HEK293 (cell line): Measurements from ENCODE around the gene NCDN.
A peak's percentile ranks its signal among the peaks of the same experiment; 100 is the strongest.

Experiments used
- CTCF ChIA-PET: fragments of 350-600 bp; formaldehyde crosslinking; extraction: SDS; loops from one replicate; lab custom pipeline; 2021; ENCODE audit warnings: antibody characterized with exemption; lab: Yijun Ruan, JAX
- POLR2A ChIA-PET: fragments of 300-600 bp; formaldehyde crosslinking; extraction: SDS; loops from one replicate; lab custom pipeline; 2020; ENCODE audit warnings: antibody characterized with exemption, inconsistent platforms; lab: Yijun Ruan, JAX
- H3K27ac ChIP-seq: fragments of 200-500 bp; sonication (Bioruptor generic); 2 replicates; pipeline ENCODE4 v1.5.1; 2014; ENCODE audit warnings: low read depth, low read length, control low read depth, inconsistent platforms; ENCODE audit errors: extremely low read depth
- H3K36me3 ChIP-seq, 2 experiments: fragments of 200-500 bp in 1 of 2; sonication (Bioruptor generic) in 1 of 2; 1 replicate in 1 of 2; 2 replicates in 1 of 2; pipeline ENCODE4 v1.5.1; 2014 to 2017; ENCODE audit warnings: inconsistent platforms in 2 of 2, low read length in 2 of 2; ENCODE audit not compliant: control insufficient read depth in 2 of 2, insufficient read depth in 1 of 2
- H3K4me1 ChIP-seq: fragments of 200-500 bp; sonication (Bioruptor generic); 2 replicates; pipeline ENCODE4 v1.5.1; 2014; ENCODE audit warnings: mild to moderate bottlenecking, low read length, inconsistent platforms; ENCODE audit not compliant: control insufficient read depth, insufficient read depth
- H3K4me3 ChIP-seq: 2 replicates; pipeline ENCODE4 v1.5.1; 2011; ENCODE audit warnings: low read depth, mild to moderate bottlenecking, control low read depth, low read length, moderate library complexity
- H3K9me3 ChIP-seq: fragments of 200-500 bp; sonication (Bioruptor generic); 2 replicates; pipeline ENCODE4 v1.5.1; 2014; ENCODE audit warnings: low read depth, low read length, inconsistent platforms; ENCODE audit not compliant: control insufficient read depth, insufficient read depth
- GLIS1 ChIP-seq: fragments of 450-650 bp; formaldehyde crosslinking; IDR thresholded peaks from 2 replicates; pipeline ENCODE4 v1.5.1; 2016; ENCODE audit warnings: missing biosample characterization, missing genetic modification characterization
- GLIS2 ChIP-seq: fragments of 450-650 bp; formaldehyde crosslinking; IDR thresholded peaks from 2 replicates; pipeline ENCODE4 v1.5.1; 2016; ENCODE audit warnings: missing biosample characterization, missing genetic modification characterization
- HOXD13 ChIP-seq: sonication (generic); formaldehyde crosslinking; IDR thresholded peaks from 2 replicates; pipeline ENCODE4 v1.8.0; 2022; ENCODE audit warnings: missing genetic modification reagents, borderline replicate concordance
- MZF1 ChIP-seq: fragments of 450-650 bp; formaldehyde crosslinking; IDR thresholded peaks from 2 replicates; pipeline ENCODE4 v1.5.1; 2017; ENCODE audit warnings: missing biosample characterization, missing genetic modification characterization, borderline replicate concordance
- OVOL3 ChIP-seq: fragments of 450-650 bp; formaldehyde crosslinking; IDR thresholded peaks from 2 replicates; pipeline ENCODE4 v1.5.1; 2016; ENCODE audit warnings: missing biosample characterization, missing genetic modification characterization
- SCRT2 ChIP-seq: fragments of 450-650 bp; formaldehyde crosslinking; IDR thresholded peaks from 2 replicates; pipeline ENCODE4 v1.5.1; 2016; ENCODE audit warnings: missing biosample characterization, missing genetic modification characterization
- ZBTB7A ChIP-seq: fragments of 450-650 bp; formaldehyde crosslinking; IDR thresholded peaks from 2 replicates; pipeline ENCODE4 v1.5.1; 2016; ENCODE audit warnings: low read depth, missing biosample characterization, missing genetic modification characterization
- ZNF350 ChIP-seq: fragments of 450-650 bp; formaldehyde crosslinking; IDR thresholded peaks from 2 replicates; pipeline ENCODE4 v1.5.0; 2017; ENCODE audit warnings: missing biosample characterization, mild to moderate bottlenecking, missing genetic modification characterization
- ZNF473 ChIP-seq: fragments of 450-650 bp; formaldehyde crosslinking; IDR thresholded peaks from 2 replicates; pipeline ENCODE4 v1.5.1; 2017; ENCODE audit warnings: missing biosample characterization, missing genetic modification characterization
- ZNF600 ChIP-seq: fragments of 450-650 bp; formaldehyde crosslinking; IDR thresholded peaks from 2 replicates; pipeline ENCODE4 v1.5.1; 2016; ENCODE audit warnings: missing biosample characterization, missing genetic modification characterization
- TF ChIP-seq, protein P1 (sequence below): fragments of 450-650 bp; formaldehyde crosslinking; IDR thresholded peaks from 2 replicates; pipeline ENCODE4 v1.5.1; 2016; ENCODE audit warnings: missing biosample characterization, missing genetic modification characterization
- TF ChIP-seq, protein P2 (sequence below): sonication (generic); formaldehyde crosslinking; IDR thresholded peaks from 2 replicates; pipeline ENCODE4 v1.8.1; 2022; ENCODE audit warnings: mild to moderate bottlenecking, moderate library complexity, missing genetic modification reagents
- TF ChIP-seq, protein P3 (sequence below): fragments of 450-650 bp; formaldehyde crosslinking; IDR thresholded peaks from 2 replicates; pipeline ENCODE4 v1.5.1; 2017; ENCODE audit warnings: missing biosample characterization, missing genetic modification characterization

NCDN gene

DNA sequence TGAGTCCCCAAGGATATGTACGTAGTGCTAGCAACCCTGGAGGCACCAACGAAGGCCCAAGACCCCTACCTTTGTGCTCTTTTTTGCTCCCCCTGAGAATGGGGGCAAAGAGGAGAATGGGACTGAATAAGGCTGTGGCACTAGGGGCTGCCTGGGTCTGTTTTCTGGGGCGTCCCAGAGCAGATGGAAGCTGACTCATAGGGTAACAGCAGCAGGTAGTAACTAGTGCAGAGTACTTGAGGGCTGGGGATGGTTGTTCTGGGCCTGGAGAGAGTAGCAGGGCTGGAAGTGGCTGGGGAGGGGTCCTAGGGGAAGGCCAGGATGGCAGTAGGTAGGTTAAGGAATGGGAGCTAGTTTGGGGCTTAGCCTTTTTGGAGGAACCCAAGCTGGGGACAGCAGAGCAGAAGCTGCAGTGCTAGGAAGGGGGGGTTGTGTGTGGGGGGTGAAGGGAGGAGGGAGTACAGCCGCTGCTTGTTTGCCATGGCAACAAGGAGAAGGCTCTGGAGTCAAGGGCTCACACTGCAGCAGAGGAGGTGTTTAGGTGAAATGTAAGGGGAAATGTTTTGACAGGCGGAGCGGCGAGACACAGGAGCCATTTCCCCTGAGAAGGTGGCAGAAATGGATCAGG lies 1.8 kb downstream of the NCDN start:
- Histone ChIP-seq H3K27ac (no peak overlapping the region), H3K9me3 (no peaks in the 10 kb centered on the region), H3K4me1 (peaks cover 20% of the 10 kb centered on the region), H3K36me3 (peaks cover 0 to 53% of the 10 kb centered on the region in 2 experiments; a peak in 2 of 3 replicates), H3K4me3 (no peak overlapping the region)
- TF ChIP-seq ZBTB7A (tag by site-specific recombination) (no peak), GLIS2 (tag by site-specific recombination) (peak; percentile 40; the same call in 1 of the 2 replicates), HOXD13 (no peak), MZF1 (tag by site-specific recombination) (no peak), OVOL3 (tag by site-specific recombination) (no peak), ZNF350 (tag by site-specific recombination) (no peak), GLIS1 (0 out of 2 replicates have a peak, but pooled peaks have one; percentile 17), ZNF600 (tag by site-specific recombination) (peak; percentile 66), ZNF473 (no peak)
- TF ChIP-seq, protein P1, sequence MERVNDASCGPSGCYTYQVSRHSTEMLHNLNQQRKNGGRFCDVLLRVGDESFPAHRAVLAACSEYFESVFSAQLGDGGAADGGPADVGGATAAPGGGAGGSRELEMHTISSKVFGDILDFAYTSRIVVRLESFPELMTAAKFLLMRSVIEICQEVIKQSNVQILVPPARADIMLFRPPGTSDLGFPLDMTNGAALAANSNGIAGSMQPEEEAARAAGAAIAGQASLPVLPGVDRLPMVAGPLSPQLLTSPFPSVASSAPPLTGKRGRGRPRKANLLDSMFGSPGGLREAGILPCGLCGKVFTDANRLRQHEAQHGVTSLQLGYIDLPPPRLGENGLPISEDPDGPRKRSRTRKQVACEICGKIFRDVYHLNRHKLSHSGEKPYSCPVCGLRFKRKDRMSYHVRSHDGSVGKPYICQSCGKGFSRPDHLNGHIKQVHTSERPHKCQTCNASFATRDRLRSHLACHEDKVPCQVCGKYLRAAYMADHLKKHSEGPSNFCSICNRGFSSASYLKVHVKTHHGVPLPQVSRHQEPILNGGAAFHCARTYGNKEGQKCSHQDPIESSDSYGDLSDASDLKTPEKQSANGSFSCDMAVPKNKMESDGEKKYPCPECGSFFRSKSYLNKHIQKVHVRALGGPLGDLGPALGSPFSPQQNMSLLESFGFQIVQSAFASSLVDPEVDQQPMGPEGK (tag by site-specific recombination) = peak; percentile 71
- TF ChIP-seq, protein P2, sequence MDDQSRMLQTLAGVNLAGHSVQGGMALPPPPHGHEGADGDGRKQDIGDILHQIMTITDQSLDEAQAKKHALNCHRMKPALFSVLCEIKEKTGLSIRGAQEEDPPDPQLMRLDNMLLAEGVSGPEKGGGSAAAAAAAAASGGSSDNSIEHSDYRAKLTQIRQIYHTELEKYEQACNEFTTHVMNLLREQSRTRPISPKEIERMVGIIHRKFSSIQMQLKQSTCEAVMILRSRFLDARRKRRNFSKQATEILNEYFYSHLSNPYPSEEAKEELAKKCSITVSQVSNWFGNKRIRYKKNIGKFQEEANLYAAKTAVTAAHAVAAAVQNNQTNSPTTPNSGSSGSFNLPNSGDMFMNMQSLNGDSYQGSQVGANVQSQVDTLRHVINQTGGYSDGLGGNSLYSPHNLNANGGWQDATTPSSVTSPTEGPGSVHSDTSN (CRISPR knock-in tag) = no peak
- TF ChIP-seq, protein P3, sequence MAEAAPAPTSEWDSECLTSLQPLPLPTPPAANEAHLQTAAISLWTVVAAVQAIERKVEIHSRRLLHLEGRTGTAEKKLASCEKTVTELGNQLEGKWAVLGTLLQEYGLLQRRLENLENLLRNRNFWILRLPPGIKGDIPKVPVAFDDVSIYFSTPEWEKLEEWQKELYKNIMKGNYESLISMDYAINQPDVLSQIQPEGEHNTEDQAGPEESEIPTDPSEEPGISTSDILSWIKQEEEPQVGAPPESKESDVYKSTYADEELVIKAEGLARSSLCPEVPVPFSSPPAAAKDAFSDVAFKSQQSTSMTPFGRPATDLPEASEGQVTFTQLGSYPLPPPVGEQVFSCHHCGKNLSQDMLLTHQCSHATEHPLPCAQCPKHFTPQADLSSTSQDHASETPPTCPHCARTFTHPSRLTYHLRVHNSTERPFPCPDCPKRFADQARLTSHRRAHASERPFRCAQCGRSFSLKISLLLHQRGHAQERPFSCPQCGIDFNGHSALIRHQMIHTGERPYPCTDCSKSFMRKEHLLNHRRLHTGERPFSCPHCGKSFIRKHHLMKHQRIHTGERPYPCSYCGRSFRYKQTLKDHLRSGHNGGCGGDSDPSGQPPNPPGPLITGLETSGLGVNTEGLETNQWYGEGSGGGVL (tag by site-specific recombination) = 0 out of 2 replicates have a peak, but pooled peaks have one; percentile 16
- CTCF ChIA-PET = interaction anchor here (0.5 to 1.5 kb wide), 4 partner anchors 9 to 590 kb away, joined by 3 to 4 read pairs (median 4); partner anchors contain the start of gene TRAPPC3
- POLR2A ChIA-PET = interaction anchor here (0.9 to 1.6 kb wide), 2 partner anchors 23 to 156 kb away, joined by 3 to 4 read pairs; no protein-coding TSS in a partner anchor

DNA sequence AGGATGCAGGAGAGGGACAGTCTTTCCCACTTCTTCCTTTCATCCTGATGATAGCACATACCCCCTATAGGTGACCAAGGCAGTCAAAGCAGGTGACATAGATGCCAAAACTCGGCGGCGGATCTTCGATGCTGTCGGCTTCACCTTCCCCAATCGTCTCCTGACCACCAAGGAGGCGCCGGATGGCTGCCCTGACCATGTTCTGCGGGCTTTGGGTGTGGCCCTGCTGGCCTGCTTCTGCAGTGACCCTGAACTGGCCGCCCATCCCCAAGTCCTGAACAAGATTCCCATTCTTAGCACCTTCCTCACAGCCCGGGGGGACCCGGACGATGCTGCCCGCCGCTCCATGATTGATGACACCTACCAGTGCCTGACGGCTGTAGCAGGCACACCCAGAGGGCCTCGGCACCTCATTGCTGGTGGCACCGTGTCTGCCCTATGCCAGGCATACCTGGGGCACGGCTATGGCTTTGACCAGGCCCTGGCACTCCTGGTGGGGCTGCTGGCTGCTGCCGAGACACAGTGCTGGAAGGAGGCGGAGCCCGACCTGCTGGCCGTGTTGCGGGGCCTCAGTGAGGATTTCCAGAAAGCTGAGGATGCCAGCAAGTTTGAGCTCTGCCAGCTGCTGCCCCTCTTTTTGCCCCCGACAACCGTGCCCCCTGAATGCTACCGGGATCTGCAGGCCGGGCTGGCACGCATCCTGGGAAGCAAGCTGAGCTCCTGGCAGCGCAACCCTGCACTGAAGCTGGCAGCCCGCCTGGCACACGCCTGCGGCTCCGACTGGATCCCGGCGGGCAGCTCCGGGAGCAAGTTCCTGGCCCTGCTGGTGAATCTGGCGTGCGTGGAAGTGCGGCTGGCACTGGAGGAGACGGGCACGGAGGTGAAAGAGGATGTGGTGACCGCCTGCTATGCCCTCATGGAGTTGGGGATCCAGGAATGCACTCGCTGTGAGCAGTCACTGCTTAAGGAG lies 2.9 kb downstream of the NCDN start:
- no peak for TF ChIP-seq SCRT2
- TF ChIP-seq, all 188 proteins: peak for 0
- peaks cover 0 to 63% of the 10 kb centered on the region in 2 experiments; a peak in 2 of 3 replicates for H3K36me3 ChIP-seq
- no peak overlapping the region for H3K27ac ChIP-seq
- H3K4me1 ChIP-seq = peaks cover 10% of the 10 kb centered on the region
- no peak overlapping the region for H3K4me3 ChIP-seq
- ChIA-PET CTCF (interaction anchor here (1.5 kb wide), 1 partner anchor 167 kb away, joined by 4 read pairs; no protein-coding TSS in a partner anchor), POLR2A (interaction anchor here (1.6 kb wide), 1 partner anchor 155 kb away, joined by 4 read pairs; no protein-coding TSS in a partner anchor)
- H3K9me3 ChIP-seq = no peaks in the 10 kb centered on the region
